GM20000 (cell line): ENCODE results near the gene FMN1.
A peak's percentile ranks its signal among the peaks of the same experiment; 100 is the strongest.
"Not testable (repeated sequence)": the region's sequence is repeated elsewhere in the genome, so short reads cannot be mapped to it uniquely, and the experiment has no call there.

ENCODE experiments used
- DNase-seq: peaks from one replicate; pipeline ENCODE4 v3.0.0; 2012; ENCODE audit warnings: low spot score
- TF ChIP-seq, protein P1 (sequence below): IDR thresholded peaks from 2 replicates; pipeline ENCODE4 v1.5.1; 2012; ENCODE audit warnings: mild to moderate bottlenecking, control low read depth; ENCODE audit errors: extremely low read depth, missing control alignments

FMN1 gene

DNA sequence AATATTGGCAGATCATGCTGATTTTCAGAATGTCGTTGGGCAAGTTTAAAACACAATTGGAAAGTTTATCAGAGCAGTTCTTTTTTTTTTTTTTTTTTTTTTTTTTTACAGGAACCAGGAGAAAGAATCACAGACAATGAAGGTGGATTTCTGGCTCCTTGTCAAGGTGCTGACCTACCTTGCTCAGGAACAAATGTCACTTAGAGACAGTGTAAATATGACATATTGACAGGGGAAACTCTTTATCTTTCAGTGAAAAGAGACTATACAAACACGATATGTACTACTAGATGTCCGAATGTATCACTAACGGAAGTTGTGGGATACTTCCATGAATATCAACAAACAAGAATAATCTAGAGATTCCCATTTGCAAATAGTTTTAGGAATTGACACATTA, 237.3 kb downstream of the FMN1 start:
- TF ChIP-seq, protein P1, sequence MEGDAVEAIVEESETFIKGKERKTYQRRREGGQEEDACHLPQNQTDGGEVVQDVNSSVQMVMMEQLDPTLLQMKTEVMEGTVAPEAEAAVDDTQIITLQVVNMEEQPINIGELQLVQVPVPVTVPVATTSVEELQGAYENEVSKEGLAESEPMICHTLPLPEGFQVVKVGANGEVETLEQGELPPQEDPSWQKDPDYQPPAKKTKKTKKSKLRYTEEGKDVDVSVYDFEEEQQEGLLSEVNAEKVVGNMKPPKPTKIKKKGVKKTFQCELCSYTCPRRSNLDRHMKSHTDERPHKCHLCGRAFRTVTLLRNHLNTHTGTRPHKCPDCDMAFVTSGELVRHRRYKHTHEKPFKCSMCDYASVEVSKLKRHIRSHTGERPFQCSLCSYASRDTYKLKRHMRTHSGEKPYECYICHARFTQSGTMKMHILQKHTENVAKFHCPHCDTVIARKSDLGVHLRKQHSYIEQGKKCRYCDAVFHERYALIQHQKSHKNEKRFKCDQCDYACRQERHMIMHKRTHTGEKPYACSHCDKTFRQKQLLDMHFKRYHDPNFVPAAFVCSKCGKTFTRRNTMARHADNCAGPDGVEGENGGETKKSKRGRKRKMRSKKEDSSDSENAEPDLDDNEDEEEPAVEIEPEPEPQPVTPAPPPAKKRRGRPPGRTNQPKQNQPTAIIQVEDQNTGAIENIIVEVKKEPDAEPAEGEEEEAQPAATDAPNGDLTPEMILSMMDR, result no peak
- DNase-seq, result no peak

DNA sequence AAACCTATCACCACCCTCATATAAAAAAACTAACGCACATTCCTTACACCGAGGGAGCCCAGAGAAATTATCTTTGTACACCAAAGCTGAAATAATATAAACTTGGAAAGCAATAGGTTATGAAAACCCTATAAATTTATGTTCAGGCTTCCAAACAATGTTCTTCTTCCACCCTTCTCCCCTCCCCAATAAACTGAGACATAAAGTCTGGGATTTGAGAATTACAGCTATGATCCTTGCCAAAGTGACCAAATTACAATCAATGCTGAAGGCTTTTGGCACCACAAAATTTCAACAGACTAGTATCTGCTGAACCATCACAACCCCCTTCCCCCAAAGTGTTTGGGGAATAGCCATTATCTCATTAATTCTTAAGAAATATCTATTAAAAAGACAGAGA, 237.8 kb downstream of the FMN1 start:
- TF ChIP-seq, protein P1, result no peak
- no peak for DNase-seq

DNA sequence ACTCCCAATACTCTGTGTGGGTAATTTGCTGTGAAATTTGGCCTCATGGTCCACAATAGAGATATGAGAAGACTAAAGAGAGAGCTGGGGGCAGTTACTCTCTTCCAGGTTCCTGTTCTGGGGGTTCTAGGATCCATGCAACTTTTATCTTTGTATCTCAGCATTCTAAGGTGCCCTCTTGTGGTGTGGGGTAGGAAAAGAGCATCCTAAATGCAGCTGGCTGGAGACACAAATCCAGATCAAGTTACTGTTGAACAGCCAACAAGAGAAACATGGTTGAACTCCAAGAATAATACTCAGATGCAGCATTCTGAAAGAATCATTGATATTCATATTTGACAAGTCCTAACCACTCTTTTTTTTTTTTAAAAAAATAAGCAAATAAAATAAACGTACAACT, 238.5 kb downstream of the FMN1 start:
- TF ChIP-seq, protein P1, result peak; percentile 33
- peak; percentile 32 for DNase-seq

DNA sequence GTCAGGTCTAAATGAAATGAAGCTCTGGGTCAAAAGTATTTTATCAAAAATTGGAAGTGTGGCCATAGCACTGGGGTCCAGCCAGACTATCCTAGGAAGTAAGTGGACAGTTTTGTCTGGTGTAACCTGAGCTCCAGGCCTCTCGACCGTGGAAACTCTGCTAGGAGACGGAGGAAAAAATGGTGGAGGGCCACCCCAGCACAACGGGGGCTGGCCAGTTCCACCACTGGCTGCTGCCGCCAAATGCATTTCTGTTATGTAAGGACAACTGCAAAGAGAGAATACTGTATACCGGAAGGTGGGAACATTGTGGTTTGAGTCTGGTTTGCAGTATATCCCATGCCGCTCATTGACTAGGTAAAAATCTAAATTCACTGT, 241.0 kb downstream of the FMN1 start:
- TF ChIP-seq, protein P1, result no peak
- no peak for DNase-seq

DNA sequence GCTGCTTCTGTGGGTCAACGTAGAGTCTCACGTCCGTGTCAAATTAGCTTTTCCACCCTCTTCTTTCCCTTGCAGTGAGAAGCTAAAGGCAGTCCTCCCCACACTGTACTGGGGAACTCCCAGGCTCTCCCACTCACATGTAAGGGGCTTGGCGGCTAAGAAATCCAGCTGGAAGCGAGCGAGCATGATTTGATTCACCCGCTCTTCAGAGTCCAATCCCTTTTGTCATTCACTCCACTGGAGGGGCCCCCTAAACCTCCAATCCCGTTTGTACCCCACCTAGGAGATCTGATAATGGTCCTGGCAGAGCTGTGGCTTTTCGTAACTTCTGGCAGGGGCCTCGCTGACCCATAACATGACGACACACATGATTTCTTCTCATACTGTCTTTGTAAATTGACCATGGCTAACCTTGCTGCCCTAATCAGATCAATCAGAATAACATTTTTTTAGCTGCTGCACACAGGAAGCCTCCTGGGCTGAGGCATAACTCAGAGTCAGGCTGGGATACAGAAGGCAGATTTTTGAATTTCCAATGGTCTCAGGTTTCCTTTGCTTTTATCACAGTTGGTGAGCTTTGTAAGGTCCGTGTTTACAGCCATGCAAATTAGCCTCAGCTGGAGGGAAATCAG, 241.5 kb downstream of the FMN1 start:
- DNase-seq, result no peak

DNA sequence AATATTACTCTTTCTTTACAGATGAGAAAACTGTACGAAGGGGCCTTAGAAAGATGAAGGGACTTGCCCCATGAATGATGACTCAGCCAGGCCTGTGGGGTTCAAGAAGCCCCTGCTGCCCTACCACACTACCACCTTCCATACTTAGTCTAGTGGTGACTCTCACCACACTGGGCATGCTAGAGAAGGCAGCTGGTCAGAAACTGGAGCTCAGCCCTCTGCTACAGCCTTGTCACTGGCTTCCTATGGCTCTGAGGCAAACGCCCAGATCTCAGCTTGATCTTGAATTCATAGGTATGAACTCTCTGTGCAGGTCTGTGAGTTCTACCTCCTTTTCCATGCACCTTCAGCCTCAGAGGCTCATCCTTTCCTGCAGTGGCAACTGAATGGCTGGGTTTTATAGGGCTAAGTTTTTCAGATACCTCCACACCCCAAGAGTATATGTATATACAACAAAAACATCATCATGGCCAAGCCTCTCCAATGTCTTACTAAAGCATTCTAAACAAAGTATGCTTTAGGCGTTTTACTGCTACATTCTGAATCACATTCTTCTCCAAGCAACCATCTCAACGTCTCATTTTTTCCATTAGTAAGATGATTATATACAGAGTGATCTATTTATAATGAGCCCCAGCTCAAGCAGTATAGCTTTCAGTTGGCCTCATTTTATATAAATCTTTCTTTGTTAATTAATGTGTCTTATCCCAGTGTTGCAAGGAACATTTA, 242.6 kb downstream of the FMN1 start:
- TF ChIP-seq, protein P1, result no peak
- DNase-seq, result no peak

More for the DNA sequence above, 241.5 kb downstream of the FMN1 start:
- TF ChIP-seq, protein P1, result no peak

DNA sequence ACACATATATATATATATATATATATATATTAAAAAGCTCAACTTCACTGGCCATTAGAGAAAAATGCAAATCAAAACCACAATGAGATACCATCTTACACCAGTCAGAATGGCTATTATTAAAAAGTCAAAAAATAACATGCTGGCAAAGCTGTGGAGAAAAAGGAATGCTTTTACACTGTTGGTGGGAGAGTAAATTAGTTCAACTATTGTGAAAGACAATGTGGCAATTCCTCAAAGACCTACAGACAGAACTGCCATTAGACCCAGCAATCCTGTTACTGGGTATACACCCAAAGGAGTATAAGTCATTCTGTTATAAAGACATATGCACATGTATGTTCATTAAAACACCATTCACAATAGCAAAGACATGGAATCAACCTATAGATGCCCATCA, 244.5 kb downstream of the FMN1 start:
- not testable (repeated sequence) for DNase-seq

DNA sequence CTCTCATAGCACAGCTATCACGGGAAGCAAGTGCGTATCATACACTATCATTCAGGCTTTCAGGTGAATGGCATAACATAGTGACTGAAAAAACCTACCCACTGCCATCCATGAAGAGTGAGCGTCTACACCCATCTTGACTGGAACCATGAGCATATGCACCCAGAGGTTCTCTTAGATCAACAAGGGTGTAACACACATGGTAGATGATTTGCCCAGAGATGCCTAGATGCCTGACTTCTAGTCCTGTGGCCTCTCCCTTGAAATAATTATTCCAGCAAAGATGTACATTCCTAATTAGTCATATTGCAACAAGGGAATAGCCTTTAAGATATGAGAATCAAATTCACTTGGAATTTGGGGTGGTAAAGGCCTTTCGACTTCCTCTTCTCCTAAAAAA, 248.3 kb downstream of the FMN1 start:
- DNase-seq, result no peak
- TF ChIP-seq, protein P1, result no peak
